ENCODE results near the gene MYO5C.

MYO5C gene

DNA sequence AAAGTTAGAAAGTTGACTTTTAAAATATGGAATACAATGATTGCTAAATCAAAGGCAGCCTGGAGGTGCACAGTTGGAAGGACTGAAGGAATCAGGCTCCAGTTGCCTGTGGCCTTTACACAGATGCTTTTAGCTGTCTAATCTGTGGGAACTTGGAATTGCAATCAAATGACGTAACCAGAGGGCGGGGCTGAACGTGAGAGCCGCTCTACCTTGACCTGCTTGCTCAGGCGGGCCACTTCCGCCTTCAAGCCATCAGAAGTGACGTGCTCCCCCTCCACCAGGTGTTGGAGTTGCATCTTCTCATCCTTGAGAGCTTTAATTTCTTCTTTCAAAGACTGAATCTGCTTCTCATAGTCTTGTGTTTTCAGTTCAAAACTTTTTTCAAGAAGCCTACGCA is 66.7 kb downstream of the MYO5C start:
- ATAC-seq (ENCODE audit: low read depth) (peak; percentile 89), DNase-seq (ENCODE audit: low spot score) (peak; percentile 91)
- Histone ChIP-seq H3K4me1 (ENCODE audit: insufficient read depth, poor library complexity, severe bottlenecking) (peaks cover 7% of the 10 kb centered on the region), H3K27ac (ENCODE audit: poor library complexity, severe bottlenecking) (peak overlapping the region; percentile 4), H3K4me3 (ENCODE audit: severe bottlenecking) (no peak overlapping the region), H3K27me3 (ENCODE audit: insufficient read depth, poor library complexity, severe bottlenecking) (no peaks in the 10 kb centered on the region), H3K36me3 (ENCODE audit: low read depth) (peaks cover 46% of the 10 kb centered on the region), H3K9me3 (ENCODE audit: severe bottlenecking) (no peaks in the 10 kb centered on the region)
- TF ChIP-seq CTCF (IDR thresholded peaks at IDR 0.05; ENCODE audit: poor library complexity, severe bottlenecking): no peak

DNA sequence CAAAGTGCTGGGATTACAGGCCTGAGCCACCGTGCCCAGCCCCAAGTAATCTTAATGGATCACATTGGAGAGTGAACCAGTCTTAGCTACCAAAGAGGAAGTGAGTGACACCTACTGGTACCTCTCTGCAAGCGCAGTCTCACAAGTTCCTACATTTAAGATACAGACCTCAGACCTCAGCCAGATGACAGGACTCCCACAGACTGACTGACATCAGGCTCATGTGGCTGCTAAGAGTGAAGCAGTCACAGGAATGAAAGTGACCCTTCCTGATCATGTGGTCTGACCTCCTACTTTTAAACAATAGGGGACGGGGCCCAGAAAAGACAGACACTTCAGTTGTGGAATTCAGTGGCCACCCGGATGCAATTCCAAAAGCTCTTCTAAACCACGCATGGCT is 68.1 kb downstream of the MYO5C start:
- Histone ChIP-seq H3K36me3 (ENCODE audit: low read depth) (peaks cover 54% of the 10 kb centered on the region), H3K27me3 (ENCODE audit: insufficient read depth, poor library complexity, severe bottlenecking) (no peaks in the 10 kb centered on the region), H3K27ac (ENCODE audit: poor library complexity, severe bottlenecking) (no peak overlapping the region), H3K4me1 (ENCODE audit: insufficient read depth, poor library complexity, severe bottlenecking) (peaks cover 7% of the 10 kb centered on the region), H3K9me3 (ENCODE audit: severe bottlenecking) (no peaks in the 10 kb centered on the region), H3K4me3 (ENCODE audit: severe bottlenecking) (no peak overlapping the region)
- TF ChIP-seq CTCF (IDR thresholded peaks at IDR 0.05; ENCODE audit: poor library complexity, severe bottlenecking): peak; percentile 97
- no peak for DNase-seq (ENCODE audit: low spot score)
- ATAC-seq (ENCODE audit: low read depth): peak; percentile 75

DNA sequence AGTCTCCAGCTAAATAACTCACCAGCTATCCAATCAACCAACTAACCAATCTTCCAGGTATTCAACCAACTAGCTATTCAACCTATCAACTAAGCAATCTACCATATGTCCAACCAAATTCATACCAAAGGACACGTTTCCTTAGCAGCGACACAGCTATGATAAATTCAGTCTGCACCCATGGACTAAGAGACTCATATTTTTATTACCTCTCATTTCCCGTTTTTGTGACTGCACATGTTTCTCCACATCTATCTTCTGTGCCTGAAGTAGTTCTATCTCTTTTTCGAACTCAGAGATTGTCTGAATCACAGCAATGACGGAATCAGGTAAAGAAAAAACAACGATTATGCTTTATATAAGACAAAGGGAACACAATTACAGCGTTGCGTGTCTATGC is 70.4 kb downstream of the MYO5C start:
- Histone ChIP-seq H3K27ac (ENCODE audit: poor library complexity, severe bottlenecking) (no peak overlapping the region), H3K36me3 (ENCODE audit: low read depth) (peaks cover 66% of the 10 kb centered on the region), H3K4me1 (ENCODE audit: insufficient read depth, poor library complexity, severe bottlenecking) (peaks cover 7% of the 10 kb centered on the region), H3K4me3 (ENCODE audit: severe bottlenecking) (no peak overlapping the region), H3K27me3 (ENCODE audit: insufficient read depth, poor library complexity, severe bottlenecking) (no peaks in the 10 kb centered on the region), H3K9me3 (ENCODE audit: severe bottlenecking) (no peaks in the 10 kb centered on the region)
- TF ChIP-seq CTCF (IDR thresholded peaks at IDR 0.05; ENCODE audit: poor library complexity, severe bottlenecking): no peak
- no peak for DNase-seq (ENCODE audit: low spot score)
- ATAC-seq (ENCODE audit: low read depth): no peak

GRCh38 chr15:52224211-52224610 is 71.4 kb downstream of the MYO5C start:
- no peaks in the 10 kb centered on the region for H3K27me3 ChIP-seq (ENCODE audit: insufficient read depth, poor library complexity, severe bottlenecking)
- peaks cover 7% of the 10 kb centered on the region for H3K4me1 ChIP-seq (ENCODE audit: insufficient read depth, poor library complexity, severe bottlenecking)
- peaks cover 76% of the 10 kb centered on the region for H3K36me3 ChIP-seq (ENCODE audit: low read depth)
- TF ChIP-seq CTCF (IDR thresholded peaks at IDR 0.05; ENCODE audit: poor library complexity, severe bottlenecking): no peak
- no peak for ATAC-seq (ENCODE audit: low read depth)
- no peak overlapping the region for H3K27ac ChIP-seq (ENCODE audit: poor library complexity, severe bottlenecking)
- no peaks in the 10 kb centered on the region for H3K9me3 ChIP-seq (ENCODE audit: severe bottlenecking)
- no peak for DNase-seq (ENCODE audit: low spot score)
- H3K4me3 ChIP-seq (ENCODE audit: severe bottlenecking): no peak overlapping the region

GRCh38 chr15:52221730-52222129 is 73.9 kb downstream of the MYO5C start:
- no peak for ATAC-seq (ENCODE audit: low read depth)
- no peak overlapping the region for H3K27ac ChIP-seq (ENCODE audit: poor library complexity, severe bottlenecking)
- H3K4me3 ChIP-seq (ENCODE audit: severe bottlenecking): no peak overlapping the region
- peaks cover 86% of the 10 kb centered on the region for H3K36me3 ChIP-seq (ENCODE audit: low read depth)
- no peaks in the 10 kb centered on the region for H3K27me3 ChIP-seq (ENCODE audit: insufficient read depth, poor library complexity, severe bottlenecking)
- no peaks in the 10 kb centered on the region for H3K4me1 ChIP-seq (ENCODE audit: insufficient read depth, poor library complexity, severe bottlenecking)
- no peak for DNase-seq (ENCODE audit: low spot score)
- H3K9me3 ChIP-seq (ENCODE audit: severe bottlenecking): no peaks in the 10 kb centered on the region
- no peak for TF ChIP-seq CTCF (IDR thresholded peaks at IDR 0.05; ENCODE audit: poor library complexity, severe bottlenecking)

Data from RWPE2 (cell line).